HFFc6 (cell line): Measurements from ENCODE around the gene ZCWPW2. TPM values are rescaled to one million over a fixed set of nuclear protein-coding genes. Genes with fewer than 3 reads are reported as not detected.

Source experiments
- DNase-seq: peaks from one replicate; pipeline ENCODE4 v3.0.0-alpha.2; 2018
- H3K27ac Mint-ChIP-seq: 2 replicates; pipeline ENCODE4 v1.8.0; 2020; ENCODE audit warnings: mild to moderate bottlenecking, mixed read lengths
- H3K27me3 Mint-ChIP-seq: 2 replicates; pipeline ENCODE4 v1.8.0; 2021; ENCODE audit warnings: mild to moderate bottlenecking, moderate library complexity, mixed read lengths; ENCODE audit not compliant: insufficient read depth
- H3K36me3 Mint-ChIP-seq: 2 replicates; pipeline ENCODE4 v1.8.0; 2021; ENCODE audit warnings: low read depth, mixed read lengths
- H3K4me1 Mint-ChIP-seq: 2 replicates; pipeline ENCODE4 v1.8.0; 2020; ENCODE audit warnings: low read depth, mixed read lengths
- H3K4me3 Mint-ChIP-seq: 2 replicates; pipeline ENCODE4 v1.8.0; 2020; ENCODE audit warnings: mild to moderate bottlenecking, moderate library complexity, mixed read lengths
- H3K9me3 Mint-ChIP-seq: 2 replicates; pipeline ENCODE4 v1.8.0; 2020; ENCODE audit warnings: mild to moderate bottlenecking, mixed read lengths
- CTCF ChIP-seq: fragments of 200-600 bp; sonication (generic); IDR thresholded peaks from 2 replicates; pipeline ENCODE4 v1.5.0; 2021; ENCODE audit warnings: antibody characterized with exemption, mild to moderate bottlenecking
- total RNA-seq, 6 experiments: library from RNA; stranded (reverse); fragmentation: NEBNext Ultra II Directional; extraction: Animal tissue kit (Norgen Biotek cat#: 25700); gene quantifications; 2 replicates in 1 of 6; 3 replicates in 5 of 6; pipeline ENCODE4 v1.2.3, GENCODE V29; 2021

The ZCWPW2 gene
- total RNA-seq, 6 experiments from 2014 or later: 0.34 to 0.87 (median 0.58) TPM

- H3K4me3 Mint-ChIP-seq: peak overlapping the region; percentile 79; the same call in 1 of the 2 replicates
- peaks cover under 1% of the 10 kb centered on the region; the same call in 1 of the 2 replicates for H3K27me3 Mint-ChIP-seq
These were observed 5.4 kb upstream of the ZCWPW2 start for GRCh38 chr3:28343144-28343543.

GRCh38 chr3:28345690-28346089, 2.8 kb upstream of the ZCWPW2 start:
- TF ChIP-seq CTCF: no peak
- Mint-ChIP-seq H3K36me3 (peaks cover 9% of the 10 kb centered on the region), H3K4me1 (peaks cover 68% of the 10 kb centered on the region), H3K27me3 (peaks cover 2% of the 10 kb centered on the region; the same call in 1 of the 2 replicates), H3K9me3 (no peaks in the 10 kb centered on the region), H3K4me3 (no peak overlapping the region), H3K27ac (no peak overlapping the region)
- no peak for DNase-seq

More at GRCh38 chr3:28343144-28343543, 5.4 kb upstream of the ZCWPW2 start:
- Mint-ChIP-seq H3K36me3 (peaks cover 7% of the 10 kb centered on the region; the same call in 1 of the 2 replicates), H3K9me3 (no peaks in the 10 kb centered on the region), H3K27ac (peak overlapping the region; percentile 67), H3K4me1 (peaks cover 55% of the 10 kb centered on the region)
- TF ChIP-seq CTCF: no peak
- DNase-seq: no peak

- H3K4me1 Mint-ChIP-seq: peaks cover 53% of the 10 kb centered on the region
- H3K36me3 Mint-ChIP-seq: peaks cover 20% of the 10 kb centered on the region
- no peak for TF ChIP-seq CTCF
- DNase-seq: peak; percentile 11
- peak overlapping the region; percentile 92 for H3K4me3 Mint-ChIP-seq
- peaks cover 2% of the 10 kb centered on the region; the same call in 1 of the 2 replicates for H3K27me3 Mint-ChIP-seq
- H3K9me3 Mint-ChIP-seq: no peaks in the 10 kb centered on the region; the same call in 1 of the 2 replicates
- H3K27ac Mint-ChIP-seq: peak overlapping the region; percentile 96
These were observed 902 bp upstream of the ZCWPW2 start for GRCh38 chr3:28347374-28348264.

GRCh38 chr3:28348265-28348628, 274 bp upstream of the ZCWPW2 start:
- peaks cover 2% of the 10 kb centered on the region; the same call in 1 of the 2 replicates for H3K27me3 Mint-ChIP-seq
- H3K9me3 Mint-ChIP-seq: no peaks in the 10 kb centered on the region; the same call in 1 of the 2 replicates
- no peak for DNase-seq
- H3K36me3 Mint-ChIP-seq: peaks cover 23% of the 10 kb centered on the region
- H3K4me3 Mint-ChIP-seq: peak overlapping the region; percentile 92
- peaks cover 47% of the 10 kb centered on the region for H3K4me1 Mint-ChIP-seq
- no peak; the same call in 1 of the 2 replicates for TF ChIP-seq CTCF
- peak overlapping the region; percentile 96 for H3K27ac Mint-ChIP-seq

- Mint-ChIP-seq H3K27me3 (peaks cover 2% of the 10 kb centered on the region; the same call in 1 of the 2 replicates), H3K4me3 (peak overlapping the region; percentile 92), H3K36me3 (peaks cover 33% of the 10 kb centered on the region), H3K9me3 (peaks cover 8% of the 10 kb centered on the region), H3K27ac (peak overlapping the region; percentile 96), H3K4me1 (peaks cover 43% of the 10 kb centered on the region)
- no peak for TF ChIP-seq CTCF
- no peak for DNase-seq
These were observed 1.0 kb downstream of the ZCWPW2 start for GRCh38 chr3:28349469-28350000.
